Body of pancreas (tissue), 4 donors: Measurements from ENCODE around the gene RIMS1. TPM values are rescaled to one million over a fixed set of nuclear protein-coding genes. Genes with fewer than 3 reads are reported as not detected.
A peak's percentile ranks its signal among the peaks of the same experiment; 100 is the strongest.

ENCODE experiments used
- ATAC-seq: fragments of 150-250 bp; one replicate; pipeline ENCODE4 v1.9.1; 2016
- DNase-seq, 4 donors: peaks; one replicate each; pipeline ENCODE4 v3.0.0-alpha.2; 2019
- H3K27ac ChIP-seq, 4 donors: fragments of 200-600 bp; sonication (generic); 1 replicate in 3 of 4; 2 replicates in 1 of 4; pipeline versions ENCODE4 v1.5.1 to v1.6.1; 2016 to 2019; ENCODE audit warnings: mild to moderate bottlenecking in 1 of 4, mixed read lengths in 1 of 4, moderate library complexity in 1 of 4
- H3K27me3 ChIP-seq, 2 donors: fragments of 200-600 bp; sonication (generic); one replicate each; pipeline ENCODE4 v1.6.0; 2016; ENCODE audit warnings: mild to moderate bottlenecking in 1 of 2
- H3K36me3 ChIP-seq, 2 donors: fragments of 200-600 bp; sonication (generic); replicated peaks in 1 of 2; 2 replicates each; pipeline ENCODE4 v1.5.1; 2016; ENCODE audit warnings: low read depth in 2 of 2; ENCODE audit not compliant: insufficient read depth in 1 of 2
- H3K4me1 ChIP-seq: fragments of 200-600 bp; sonication (generic); one replicate; pipeline ENCODE4 v1.6.0; 2016
- H3K4me3 ChIP-seq, 2 donors: fragments of 200-600 bp; sonication (generic); 1 replicate in 1 of 2; 2 replicates in 1 of 2; pipeline ENCODE4 v1.5.1; 2016 to 2019
- H3K9me3 ChIP-seq, 3 donors: fragments of 200-600 bp; sonication (generic); 1 replicate in 2 of 3; 2 replicates in 1 of 3; pipeline ENCODE4 v1.5.1; 2016
- CTCF ChIP-seq, 7 experiments: fragments of 450-650 bp in 4 of 7; fragments of 200-600 bp in 3 of 7; sonication (generic) in 3 of 7; IDR thresholded peaks; one replicate each; pipeline ENCODE4 v1.5.1; 2016 to 2019; ENCODE audit warnings: antibody characterized with exemption in 7 of 7
- POLR2A ChIP-seq, 3 donors: fragments of 450-650 bp; IDR thresholded peaks; one replicate each; pipeline ENCODE4 v1.6.1; 2016; ENCODE audit warnings: antibody characterized with exemption in 3 of 3, mild to moderate bottlenecking in 2 of 3
- WGBS, 2 donors: methylation state at CpG; one replicate each; pipeline ENCODE4 v1.1.5; 2017; 5-methylcytosine and 5-hydroxymethylcytosine counted together
- intact Hi-C: fragments of 100-400 bp; cut with DNase I; formaldehyde crosslinking; loops from one replicate; pipeline ENCODE4 v1.15.1; 2023
- total RNA-seq, 2 donors: library from RNA; depleted of rRNA; stranded (reverse); fragments of >200 nt; gene quantifications; one replicate each; pipeline ENCODE4 v1.1.0, GENCODE V29; 2016

Gene RIMS1
- total RNA-seq, 2 donors from 2014 or later, result 0.78 to 5.9 TPM

- DNase-seq, result peak; percentile 49 to 67 (median 57)
- intact Hi-C loops, result no loop called here
- Histone ChIP-seq H3K4me3 (no peak overlapping the region), H3K27ac (no peak overlapping the region), H3K4me1 (peaks cover 28% of the 10 kb centered on the region), H3K36me3 (no peaks in the 10 kb centered on the region), H3K27me3 (no peaks in the 10 kb centered on the region), H3K9me3 (no peaks in the 10 kb centered on the region)
- TF ChIP-seq CTCF (IDR thresholded peaks at IDR 0.05) (peak in 6 of 7 experiments; percentile 21 to 47 (median 40)), POLR2A (IDR thresholded peaks at IDR 0.05) (no peak)
- ATAC-seq, result peak; percentile 93
- 7 to 11% methylated on average over 2 of the region's 2 CpGs for WGBS, 2 donors
These were observed 331.8 kb downstream of the RIMS1 start for GRCh38 chr6:72218125-72218524.

- H3K9me3 ChIP-seq, result no peaks in the 10 kb centered on the region
- no peak overlapping the region for H3K4me3 ChIP-seq
- no peak overlapping the region for H3K27ac ChIP-seq
- TF ChIP-seq CTCF (IDR thresholded peaks at IDR 0.05) (no peak), POLR2A (IDR thresholded peaks at IDR 0.05) (no peak)
- intact Hi-C loops, result no loop called here
- ATAC-seq (no peak), DNase-seq (no peak)
- H3K27me3 ChIP-seq, result no peaks in the 10 kb centered on the region
- no peaks in the 10 kb centered on the region for H3K36me3 ChIP-seq
- peaks cover 28% of the 10 kb centered on the region for H3K4me1 ChIP-seq
These were observed 333.2 kb downstream of the RIMS1 start for GRCh38 chr6:72219536-72219935.

GRCh38 chr6:72238021-72238420 is 351.7 kb downstream of the RIMS1 start:
- Histone ChIP-seq H3K4me1 (no peaks in the 10 kb centered on the region), H3K27ac (no peak overlapping the region), H3K27me3 (no peaks in the 10 kb centered on the region), H3K4me3 (no peak overlapping the region), H3K36me3 (no peaks in the 10 kb centered on the region), H3K9me3 (no peaks in the 10 kb centered on the region)
- 0% methylated on average over 1 of the region's 1 CpG for WGBS, 2 donors
- DNase-seq, result no peak
- no peak for ATAC-seq
- intact Hi-C loops, result no loop called here
- TF ChIP-seq CTCF (IDR thresholded peaks at IDR 0.05), result no peak
- TF ChIP-seq POLR2A (IDR thresholded peaks at IDR 0.05), result no peak

GRCh38 chr6:72238900-72239299 is 352.6 kb downstream of the RIMS1 start:
- Histone ChIP-seq H3K4me3 (no peak overlapping the region), H3K27me3 (no peaks in the 10 kb centered on the region), H3K4me1 (no peaks in the 10 kb centered on the region), H3K27ac (no peak overlapping the region), H3K36me3 (no peaks in the 10 kb centered on the region), H3K9me3 (no peaks in the 10 kb centered on the region)
- 60 to 71% methylated on average over 1 of the region's 1 CpG for WGBS, 2 donors
- intact Hi-C loops, result no loop called here
- TF ChIP-seq POLR2A (IDR thresholded peaks at IDR 0.05) (no peak), CTCF (IDR thresholded peaks at IDR 0.05) (no peak)
- DNase-seq (no peak), ATAC-seq (no peak)

GRCh38 chr6:72245565-72245964 is 359.2 kb downstream of the RIMS1 start:
- no peaks in the 10 kb centered on the region for H3K4me1 ChIP-seq
- no peak overlapping the region for H3K27ac ChIP-seq
- no peak overlapping the region for H3K4me3 ChIP-seq
- DNase-seq (no peak), ATAC-seq (no peak)
- H3K36me3 ChIP-seq, result no peaks in the 10 kb centered on the region
- intact Hi-C loops, result no loop called here
- TF ChIP-seq CTCF (IDR thresholded peaks at IDR 0.05) (no peak), POLR2A (IDR thresholded peaks at IDR 0.05) (no peak)
- no peaks in the 10 kb centered on the region for H3K27me3 ChIP-seq
- H3K9me3 ChIP-seq, result no peaks in the 10 kb centered on the region
- 70 to 73% methylated on average over 2 of the region's 2 CpGs for WGBS, 2 donors
